ENCODE data around the gene ELOVL2. TPM values are rescaled to one million over a fixed set of nuclear protein-coding genes. Genes with fewer than 3 reads are reported as not detected.

ELOVL2 gene
- total and polyA plus RNA-seq, 10 of the 15 experiments (the other 5 are each of a cell fraction or from before 2014, with no cell fraction given): 0.01 to 0.03 TPM; not detected in 8

DNA sequence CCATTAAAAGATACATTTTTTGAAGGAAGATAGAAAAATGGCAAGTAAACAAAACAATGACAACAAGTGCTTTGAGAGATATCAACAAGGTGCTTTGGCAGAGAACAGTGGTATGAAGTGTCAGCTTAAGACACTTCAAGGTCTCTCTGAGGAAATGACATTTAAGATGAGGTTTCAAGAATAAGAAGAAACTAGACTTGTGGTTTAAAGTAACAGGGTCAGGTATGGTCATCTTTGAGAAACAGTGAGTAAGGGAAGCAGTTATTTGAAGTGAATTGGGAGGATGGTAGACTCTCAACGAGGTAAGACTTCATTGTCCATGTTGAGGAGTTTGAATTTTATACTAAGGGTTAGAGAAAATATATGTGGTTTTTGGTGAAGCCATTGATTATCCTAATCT is 79.4 kb downstream of the ELOVL2 start:
- DNase-seq (ENCODE audit: low read depth, low spot score) (peak; percentile 37), FAIRE-seq (peak; percentile 74), ATAC-seq (peak; percentile 94)
- H3K27ac ChIP-seq (ENCODE audit: control insufficient read depth, insufficient read depth): no peak overlapping the region
- TF ChIP-seq, protein P1, sequence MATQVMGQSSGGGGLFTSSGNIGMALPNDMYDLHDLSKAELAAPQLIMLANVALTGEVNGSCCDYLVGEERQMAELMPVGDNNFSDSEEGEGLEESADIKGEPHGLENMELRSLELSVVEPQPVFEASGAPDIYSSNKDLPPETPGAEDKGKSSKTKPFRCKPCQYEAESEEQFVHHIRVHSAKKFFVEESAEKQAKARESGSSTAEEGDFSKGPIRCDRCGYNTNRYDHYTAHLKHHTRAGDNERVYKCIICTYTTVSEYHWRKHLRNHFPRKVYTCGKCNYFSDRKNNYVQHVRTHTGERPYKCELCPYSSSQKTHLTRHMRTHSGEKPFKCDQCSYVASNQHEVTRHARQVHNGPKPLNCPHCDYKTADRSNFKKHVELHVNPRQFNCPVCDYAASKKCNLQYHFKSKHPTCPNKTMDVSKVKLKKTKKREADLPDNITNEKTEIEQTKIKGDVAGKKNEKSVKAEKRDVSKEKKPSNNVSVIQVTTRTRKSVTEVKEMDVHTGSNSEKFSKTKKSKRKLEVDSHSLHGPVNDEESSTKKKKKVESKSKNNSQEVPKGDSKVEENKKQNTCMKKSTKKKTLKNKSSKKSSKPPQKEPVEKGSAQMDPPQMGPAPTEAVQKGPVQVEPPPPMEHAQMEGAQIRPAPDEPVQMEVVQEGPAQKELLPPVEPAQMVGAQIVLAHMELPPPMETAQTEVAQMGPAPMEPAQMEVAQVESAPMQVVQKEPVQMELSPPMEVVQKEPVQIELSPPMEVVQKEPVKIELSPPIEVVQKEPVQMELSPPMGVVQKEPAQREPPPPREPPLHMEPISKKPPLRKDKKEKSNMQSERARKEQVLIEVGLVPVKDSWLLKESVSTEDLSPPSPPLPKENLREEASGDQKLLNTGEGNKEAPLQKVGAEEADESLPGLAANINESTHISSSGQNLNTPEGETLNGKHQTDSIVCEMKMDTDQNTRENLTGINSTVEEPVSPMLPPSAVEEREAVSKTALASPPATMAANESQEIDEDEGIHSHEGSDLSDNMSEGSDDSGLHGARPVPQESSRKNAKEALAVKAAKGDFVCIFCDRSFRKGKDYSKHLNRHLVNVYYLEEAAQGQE (IDR thresholded peaks at IDR 0.05; ENCODE audit: low read depth, low read length): no peak
- TF ChIP-seq TAF1 (IDR thresholded peaks at IDR 0.05; ENCODE audit: borderline replicate concordance, low read depth, low read length) (no peak), CBFB (IDR thresholded peaks at IDR 0.05; ENCODE audit: low read depth) (0 out of 2 replicates have a peak, but pooled peaks have one; percentile 29), RUNX3 (IDR thresholded peaks at IDR 0.05; ENCODE audit: low read length) (peak; percentile 87), SPI1 (IDR thresholded peaks at IDR 0.05; ENCODE audit: borderline replicate concordance, insufficient read depth, low read depth, low read length) (peak; percentile 24; the same call in 1 of the 2 replicates)
- TF ChIP-seq, protein P2, sequence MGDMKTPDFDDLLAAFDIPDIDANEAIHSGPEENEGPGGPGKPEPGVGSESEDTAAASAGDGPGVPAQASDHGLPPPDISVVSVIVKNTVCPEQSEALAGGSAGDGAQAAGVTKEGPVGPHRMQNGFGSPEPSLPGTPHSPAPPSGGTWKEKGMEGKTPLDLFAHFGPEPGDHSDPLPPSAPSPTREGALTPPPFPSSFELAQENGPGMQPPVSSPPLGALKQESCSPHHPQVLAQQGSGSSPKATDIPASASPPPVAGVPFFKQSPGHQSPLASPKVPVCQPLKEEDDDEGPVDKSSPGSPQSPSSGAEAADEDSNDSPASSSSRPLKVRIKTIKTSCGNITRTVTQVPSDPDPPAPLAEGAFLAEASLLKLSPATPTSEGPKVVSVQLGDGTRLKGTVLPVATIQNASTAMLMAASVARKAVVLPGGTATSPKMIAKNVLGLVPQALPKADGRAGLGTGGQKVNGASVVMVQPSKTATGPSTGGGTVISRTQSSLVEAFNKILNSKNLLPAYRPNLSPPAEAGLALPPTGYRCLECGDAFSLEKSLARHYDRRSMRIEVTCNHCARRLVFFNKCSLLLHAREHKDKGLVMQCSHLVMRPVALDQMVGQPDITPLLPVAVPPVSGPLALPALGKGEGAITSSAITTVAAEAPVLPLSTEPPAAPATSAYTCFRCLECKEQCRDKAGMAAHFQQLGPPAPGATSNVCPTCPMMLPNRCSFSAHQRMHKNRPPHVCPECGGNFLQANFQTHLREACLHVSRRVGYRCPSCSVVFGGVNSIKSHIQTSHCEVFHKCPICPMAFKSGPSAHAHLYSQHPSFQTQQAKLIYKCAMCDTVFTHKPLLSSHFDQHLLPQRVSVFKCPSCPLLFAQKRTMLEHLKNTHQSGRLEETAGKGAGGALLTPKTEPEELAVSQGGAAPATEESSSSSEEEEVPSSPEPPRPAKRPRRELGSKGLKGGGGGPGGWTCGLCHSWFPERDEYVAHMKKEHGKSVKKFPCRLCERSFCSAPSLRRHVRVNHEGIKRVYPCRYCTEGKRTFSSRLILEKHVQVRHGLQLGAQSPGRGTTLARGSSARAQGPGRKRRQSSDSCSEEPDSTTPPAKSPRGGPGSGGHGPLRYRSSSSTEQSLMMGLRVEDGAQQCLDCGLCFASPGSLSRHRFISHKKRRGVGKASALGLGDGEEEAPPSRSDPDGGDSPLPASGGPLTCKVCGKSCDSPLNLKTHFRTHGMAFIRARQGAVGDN (IDR thresholded peaks at IDR 0.05): no peak
- TF ChIP-seq, protein P3, sequence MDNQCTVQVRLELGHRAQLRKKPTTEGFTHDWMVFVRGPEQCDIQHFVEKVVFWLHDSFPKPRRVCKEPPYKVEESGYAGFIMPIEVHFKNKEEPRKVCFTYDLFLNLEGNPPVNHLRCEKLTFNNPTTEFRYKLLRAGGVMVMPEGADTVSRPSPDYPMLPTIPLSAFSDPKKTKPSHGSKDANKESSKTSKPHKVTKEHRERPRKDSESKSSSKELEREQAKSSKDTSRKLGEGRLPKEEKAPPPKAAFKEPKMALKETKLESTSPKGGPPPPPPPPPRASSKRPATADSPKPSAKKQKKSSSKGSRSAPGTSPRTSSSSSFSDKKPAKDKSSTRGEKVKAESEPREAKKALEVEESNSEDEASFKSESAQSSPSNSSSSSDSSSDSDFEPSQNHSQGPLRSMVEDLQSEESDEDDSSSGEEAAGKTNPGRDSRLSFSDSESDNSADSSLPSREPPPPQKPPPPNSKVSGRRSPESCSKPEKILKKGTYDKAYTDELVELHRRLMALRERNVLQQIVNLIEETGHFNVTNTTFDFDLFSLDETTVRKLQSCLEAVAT (IDR thresholded peaks at IDR 0.05): no peak
- ChIA-PET CTCF (interaction anchor here (1.5 kb wide), 1 partner anchor 104 kb away, joined by 3 read pairs; no protein-coding TSS in a partner anchor), RAD21 (ENCODE audit: unreplicated experiment) (no interaction called here), SMC1A (ENCODE audit: uncharacterized antibody, unreplicated experiment) (no interaction called here), POLR2A (no interaction called here)
- no TSS peak for BruUV-seq (replicated peaks)
- no peak overlapping the region for H3K4me3 ChIP-seq
- intact Hi-C loops (cut with micrococcal nuclease; ENCODE audit: unreplicated experiment): no loop called here
- H3K4me1 ChIP-seq (ENCODE audit: control insufficient read depth, insufficient read depth, low read length): peaks cover 4% of the 10 kb centered on the region
- H3K9ac ChIP-seq (ENCODE audit: control insufficient read depth, insufficient read depth, low read length): no peak overlapping the region
- H4K20me1 ChIP-seq (ENCODE audit: control insufficient read depth, insufficient read depth): no peaks in the 10 kb centered on the region
- WGBS (ENCODE audit: insufficient coverage, insufficient replicate concordance, low lambda C conversion rate, missing lambda C conversion rate): 0% methylated on average over 1 of the region's 1 CpG
- H2AFZ ChIP-seq (ENCODE audit: control insufficient read depth, low read depth, low read length): no peak overlapping the region
- H3K27me3 ChIP-seq (replicated peaks in 1 of 2; ENCODE audit: control insufficient read depth in 2 of 2, insufficient read depth in 2 of 2, low read length in 1 of 2): no peaks in the 10 kb centered on the region
- in situ Hi-C loops (cut with MboI): no loop called here
- H3K4me2 ChIP-seq (ENCODE audit: control insufficient read depth, insufficient read depth): no peak overlapping the region
- H3K9me3 ChIP-seq (replicated peaks; ENCODE audit: control insufficient read depth, insufficient read depth, low read length): peaks cover 3% of the 10 kb centered on the region
- no peaks in the 10 kb centered on the region for H3K79me2 ChIP-seq (ENCODE audit: control insufficient read depth, insufficient read depth, low read length)
- H3K36me3 ChIP-seq (ENCODE audit: control insufficient read depth in 2 of 2, insufficient read depth in 2 of 2, low read length in 1 of 2): no peaks in the 10 kb centered on the region

All from GM12878 (cell line).